ENCODE results near the gene APIP. TPM values are rescaled to one million over a fixed set of nuclear protein-coding genes. Genes with fewer than 3 reads are reported as not detected.

The APIP gene
- total and polyA plus RNA-seq, 10 of the 15 experiments (the other 5 are each of a cell fraction or from before 2014, with no cell fraction given), result 26.8 to 87.1 (median 52.8) TPM

GRCh38 chr11:34911676-34912075, 4.5 kb downstream of the APIP start:
- POLR2A ChIA-PET, result interaction anchor here (0.6 kb wide), 1 partner anchor 596 kb away, joined by 6 read pairs; no protein-coding TSS in a partner anchor
- DNase-seq (ENCODE audit: low read depth, low spot score) (no peak), ATAC-seq (no peak), FAIRE-seq (no peak)
- CTCF ChIA-PET, result no interaction called here
- in situ Hi-C loops (cut with MboI), result no loop called here
- Histone ChIP-seq H2AFZ (ENCODE audit: control insufficient read depth, low read depth, low read length) (no peak overlapping the region), H4K20me1 (ENCODE audit: control insufficient read depth, insufficient read depth) (no peaks in the 10 kb centered on the region), H3K79me2 (ENCODE audit: control insufficient read depth, insufficient read depth, low read length) (peaks cover 17% of the 10 kb centered on the region), H3K4me2 (ENCODE audit: control insufficient read depth, insufficient read depth) (no peak overlapping the region), H3K4me3 (no peak overlapping the region), H3K9ac (ENCODE audit: control insufficient read depth, insufficient read depth, low read length) (no peak overlapping the region), H3K9me3 (replicated peaks; ENCODE audit: control insufficient read depth, insufficient read depth, low read length) (no peaks in the 10 kb centered on the region; the same call in 2 of the 3 replicates), H3K4me1 (ENCODE audit: control insufficient read depth, insufficient read depth, low read length) (peaks cover 4% of the 10 kb centered on the region; the same call in 1 of the 2 replicates), H3K36me3 (ENCODE audit: control insufficient read depth in 2 of 2, insufficient read depth in 2 of 2, low read length in 1 of 2) (no peaks in the 10 kb centered on the region), H3K27ac (ENCODE audit: control insufficient read depth, insufficient read depth) (no peak overlapping the region), H3K27me3 (replicated peaks in 1 of 2; ENCODE audit: control insufficient read depth in 2 of 2, insufficient read depth in 2 of 2, low read length in 1 of 2) (no peaks in the 10 kb centered on the region)
- intact Hi-C loops (cut with micrococcal nuclease; ENCODE audit: unreplicated experiment), result no loop called here
- SMC1A ChIA-PET (ENCODE audit: uncharacterized antibody, unreplicated experiment), result interaction anchor here (0.7 kb wide), 1 partner anchor 69 kb away, joined by 3 read pairs; no protein-coding TSS in a partner anchor
- WGBS (ENCODE audit: insufficient coverage, insufficient replicate concordance, low lambda C conversion rate, missing lambda C conversion rate), result 97% methylated on average over 2 of the region's 2 CpGs
- no TSS peak for BruUV-seq (replicated peaks)
- RAD21 ChIA-PET (ENCODE audit: unreplicated experiment), result interaction anchor here (0.9 kb wide), 1 partner anchor 15 kb away, joined by 3 read pairs; no protein-coding TSS in a partner anchor
- TF ChIP-seq IRF3 (IDR thresholded peaks at IDR 0.05) (no peak), CREB1 (IDR thresholded peaks at IDR 0.05; ENCODE audit: low read depth) (no peak), USF2 (IDR thresholded peaks at IDR 0.05; ENCODE audit: borderline replicate concordance, low read depth, low read length) (no peak), JUND (IDR thresholded peaks at IDR 0.05; ENCODE audit: low read depth, low read length) (no peak), CHD1 (IDR thresholded peaks at IDR 0.05; ENCODE audit: low read depth, low read length) (no peak), ZZZ3 (IDR thresholded peaks at IDR 0.05; ENCODE audit: control insufficient read depth, insufficient read length, low read depth) (no peak), CBFB (IDR thresholded peaks at IDR 0.05; ENCODE audit: low read depth) (no peak), SKIL (IDR thresholded peaks at IDR 0.05; ENCODE audit: low read depth, poor library complexity, severe bottlenecking) (no peak), HSF1 (IDR thresholded peaks at IDR 0.05; ENCODE audit: low read depth, low read length) (no peak)
